ENCODE results near the gene CACNA2D3.

The CACNA2D3 gene

GRCh38 chr3:54303517-54304375, 181.4 kb downstream of the CACNA2D3 start:
- no peak overlapping the region for H3K4me3 ChIP-seq (ENCODE audit: low read depth, low read length)
- TF ChIP-seq, protein P1, sequence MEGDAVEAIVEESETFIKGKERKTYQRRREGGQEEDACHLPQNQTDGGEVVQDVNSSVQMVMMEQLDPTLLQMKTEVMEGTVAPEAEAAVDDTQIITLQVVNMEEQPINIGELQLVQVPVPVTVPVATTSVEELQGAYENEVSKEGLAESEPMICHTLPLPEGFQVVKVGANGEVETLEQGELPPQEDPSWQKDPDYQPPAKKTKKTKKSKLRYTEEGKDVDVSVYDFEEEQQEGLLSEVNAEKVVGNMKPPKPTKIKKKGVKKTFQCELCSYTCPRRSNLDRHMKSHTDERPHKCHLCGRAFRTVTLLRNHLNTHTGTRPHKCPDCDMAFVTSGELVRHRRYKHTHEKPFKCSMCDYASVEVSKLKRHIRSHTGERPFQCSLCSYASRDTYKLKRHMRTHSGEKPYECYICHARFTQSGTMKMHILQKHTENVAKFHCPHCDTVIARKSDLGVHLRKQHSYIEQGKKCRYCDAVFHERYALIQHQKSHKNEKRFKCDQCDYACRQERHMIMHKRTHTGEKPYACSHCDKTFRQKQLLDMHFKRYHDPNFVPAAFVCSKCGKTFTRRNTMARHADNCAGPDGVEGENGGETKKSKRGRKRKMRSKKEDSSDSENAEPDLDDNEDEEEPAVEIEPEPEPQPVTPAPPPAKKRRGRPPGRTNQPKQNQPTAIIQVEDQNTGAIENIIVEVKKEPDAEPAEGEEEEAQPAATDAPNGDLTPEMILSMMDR (IDR thresholded peaks at IDR 0.05; ENCODE audit: low read depth, low read length) = no peak
- in situ Hi-C loops (cut with HindIII; ENCODE audit: low sequenced_read_pairs) = no loop called here
- DNase-seq (ENCODE audit: low read depth, low spot score) = no peak

GRCh38 chr3:54304877-54305276, 182.5 kb downstream of the CACNA2D3 start:
- in situ Hi-C loops (cut with HindIII; ENCODE audit: low sequenced_read_pairs) = no loop called here
- TF ChIP-seq, protein P1 (IDR thresholded peaks at IDR 0.05; ENCODE audit: low read depth, low read length) = no peak
- DNase-seq (ENCODE audit: low read depth, low spot score) = no peak
- no peak overlapping the region for H3K4me3 ChIP-seq (ENCODE audit: low read depth, low read length)

DNA sequence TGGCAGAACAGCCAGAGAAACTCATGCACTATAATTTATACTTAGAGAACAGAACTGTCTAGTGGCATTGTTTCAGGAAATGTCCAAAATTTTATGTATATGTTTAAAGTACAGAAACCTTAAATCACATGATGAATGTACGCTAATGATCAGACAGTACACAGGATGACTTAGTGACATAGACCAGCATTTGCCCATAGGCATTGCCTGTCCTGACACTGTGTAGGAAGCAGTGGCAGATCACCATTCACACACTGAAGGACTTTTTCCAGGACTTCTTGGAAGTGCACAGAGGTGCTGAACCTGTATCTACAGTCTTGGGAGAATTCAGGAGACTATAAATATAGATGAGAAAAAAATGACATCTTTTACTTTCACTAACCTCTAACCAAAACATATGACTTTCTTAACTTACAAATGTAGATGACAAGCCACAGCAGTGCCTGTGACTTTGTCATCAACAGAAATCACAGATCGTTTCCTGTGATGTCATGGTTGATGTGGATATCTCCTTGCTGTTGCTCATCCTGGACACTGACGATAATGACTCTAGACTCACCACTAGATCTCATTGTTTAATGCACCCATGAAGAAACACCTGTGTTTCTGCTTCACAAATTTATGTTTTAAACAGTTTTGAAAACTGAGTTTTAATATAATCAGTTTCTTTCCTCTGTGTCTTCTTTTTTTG, 183.2 kb downstream of the CACNA2D3 start:
- TF ChIP-seq, protein P1 (IDR thresholded peaks at IDR 0.05; ENCODE audit: low read depth, low read length) = no peak
- in situ Hi-C loops (cut with HindIII; ENCODE audit: low sequenced_read_pairs) = no loop called here
- H3K4me3 ChIP-seq (ENCODE audit: low read depth, low read length) = no peak overlapping the region
- no peak for DNase-seq (ENCODE audit: low read depth, low spot score)

- in situ Hi-C loops (cut with HindIII; ENCODE audit: low sequenced_read_pairs) = no loop called here
- TF ChIP-seq, protein P1 (IDR thresholded peaks at IDR 0.05; ENCODE audit: low read depth, low read length) = no peak
- DNase-seq (ENCODE audit: low read depth, low spot score) = no peak
These were observed 185.3 kb downstream of the CACNA2D3 start for GRCh38 chr3:54307566-54308180.

DNA sequence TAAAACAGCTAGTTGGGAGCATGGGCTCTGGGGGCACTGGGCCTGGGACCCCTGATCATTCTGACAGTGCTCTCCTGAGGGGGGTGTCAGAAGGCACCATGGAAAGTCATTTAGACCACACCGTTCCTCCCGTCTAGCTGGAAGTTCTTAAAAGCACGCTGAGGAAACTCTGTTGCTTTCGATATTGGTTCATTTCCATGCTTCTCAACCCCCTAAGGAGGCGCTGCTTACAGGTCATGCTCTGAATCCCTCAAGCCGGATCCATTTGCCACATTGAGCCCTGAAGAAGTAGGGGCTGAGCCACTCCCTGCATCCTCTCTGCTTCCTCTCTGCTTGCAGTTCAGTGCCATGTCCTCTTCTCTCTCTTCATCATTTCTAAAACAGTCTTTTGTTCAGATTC, 187.2 kb downstream of the CACNA2D3 start:
- TF ChIP-seq, protein P1 (IDR thresholded peaks at IDR 0.05; ENCODE audit: low read depth, low read length) = no peak

More at GRCh38 chr3:54307566-54308180, 185.3 kb downstream of the CACNA2D3 start:
- no peak overlapping the region for H3K4me3 ChIP-seq (ENCODE audit: low read depth, low read length)

DNA sequence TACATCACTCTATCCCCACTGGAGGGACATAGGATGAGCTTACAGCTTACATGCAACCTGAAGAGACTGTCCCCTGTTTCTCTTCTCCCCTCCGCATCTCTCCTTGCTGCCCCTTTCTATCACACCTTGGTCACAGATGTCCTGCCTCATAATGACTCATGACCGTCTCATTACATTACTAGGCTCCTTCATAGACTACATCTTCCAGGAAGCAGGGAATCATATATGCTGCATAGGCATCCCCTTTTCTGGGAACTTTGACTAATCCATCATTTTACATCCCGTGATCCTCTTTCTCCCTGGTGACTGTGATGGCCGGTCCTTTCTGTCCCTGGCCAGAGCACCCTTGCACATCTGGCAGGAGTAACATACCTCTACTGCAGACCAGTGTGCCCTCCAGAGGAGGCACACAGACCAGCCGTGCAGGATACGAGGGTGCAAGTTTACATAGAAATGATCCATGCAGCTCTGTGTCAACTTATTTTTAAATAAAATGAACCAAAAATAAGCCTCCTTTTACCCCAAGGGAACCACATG, 188.9 kb downstream of the CACNA2D3 start:
- in situ Hi-C loops (cut with HindIII; ENCODE audit: low sequenced_read_pairs) = no loop called here
- TF ChIP-seq, protein P1 (IDR thresholded peaks at IDR 0.05; ENCODE audit: low read depth, low read length) = no peak

More for the DNA sequence above, 187.2 kb downstream of the CACNA2D3 start:
- in situ Hi-C loops (cut with HindIII; ENCODE audit: low sequenced_read_pairs) = no loop called here
- no peak overlapping the region for H3K4me3 ChIP-seq (ENCODE audit: low read depth, low read length)
- DNase-seq (ENCODE audit: low read depth, low spot score) = no peak

More for the DNA sequence above, 188.9 kb downstream of the CACNA2D3 start:
- no peak for DNase-seq (ENCODE audit: low read depth, low spot score)
- H3K4me3 ChIP-seq (ENCODE audit: low read depth, low read length) = no peak overlapping the region
